ENCODE measurements around the gene SLC6A19.

DNA sequence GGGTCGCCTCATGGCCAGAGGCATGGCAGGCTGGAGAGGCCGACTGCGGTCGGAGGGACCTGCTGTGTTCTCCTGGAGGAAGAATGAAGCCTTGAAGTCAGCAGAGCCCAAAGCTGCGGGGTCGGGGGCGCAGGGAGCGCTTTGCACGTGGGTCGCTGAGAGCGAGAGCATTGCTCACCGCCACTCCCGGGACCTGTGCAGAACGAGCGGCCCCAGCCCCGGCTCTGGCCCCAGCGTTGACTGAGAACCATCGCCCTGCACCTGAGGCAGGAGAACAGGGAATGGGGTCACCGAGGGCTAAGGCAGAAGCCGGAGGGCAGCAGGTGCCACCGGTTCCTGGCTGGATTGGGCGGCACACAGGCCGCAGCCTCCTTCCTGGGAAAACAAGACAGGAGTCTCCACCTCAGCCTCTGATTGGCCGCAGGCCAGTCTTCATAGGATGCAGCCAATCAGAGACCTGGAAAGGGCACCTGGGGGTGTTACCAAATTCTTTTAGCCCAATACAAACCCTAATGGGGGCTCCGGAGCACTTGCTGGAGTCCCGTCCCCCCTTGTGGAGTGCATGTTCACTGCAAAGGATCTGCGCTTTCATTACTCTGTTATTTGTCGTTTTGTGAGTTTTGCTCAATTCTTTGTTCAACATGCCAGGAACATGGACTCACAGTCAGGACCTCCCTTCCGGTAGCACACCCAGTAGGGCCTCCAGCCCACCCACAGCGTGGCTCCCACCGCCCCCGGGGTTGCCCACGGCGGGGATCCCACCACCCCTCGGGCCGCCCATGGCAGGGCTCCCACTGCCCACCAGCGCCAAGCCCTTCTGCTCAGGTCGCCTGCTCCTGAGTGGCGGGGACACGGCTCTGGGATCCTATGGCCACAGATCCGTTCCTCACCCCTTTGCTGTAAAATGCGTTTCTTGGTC, 24.7 kb upstream of the SLC6A19 start:
- TF ChIP-seq, protein P1, sequence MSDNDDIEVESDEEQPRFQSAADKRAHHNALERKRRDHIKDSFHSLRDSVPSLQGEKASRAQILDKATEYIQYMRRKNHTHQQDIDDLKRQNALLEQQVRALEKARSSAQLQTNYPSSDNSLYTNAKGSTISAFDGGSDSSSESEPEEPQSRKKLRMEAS (CRISPR knock-in tag; IDR thresholded peaks at IDR 0.05): no peak
- TF ChIP-seq TEAD4 (CRISPR knock-in tag; IDR thresholded peaks at IDR 0.05) (no peak), SP1 (CRISPR knock-in tag; conservative IDR thresholded peaks at IDR 0.05) (no peak)
- TF ChIP-seq, protein P2, sequence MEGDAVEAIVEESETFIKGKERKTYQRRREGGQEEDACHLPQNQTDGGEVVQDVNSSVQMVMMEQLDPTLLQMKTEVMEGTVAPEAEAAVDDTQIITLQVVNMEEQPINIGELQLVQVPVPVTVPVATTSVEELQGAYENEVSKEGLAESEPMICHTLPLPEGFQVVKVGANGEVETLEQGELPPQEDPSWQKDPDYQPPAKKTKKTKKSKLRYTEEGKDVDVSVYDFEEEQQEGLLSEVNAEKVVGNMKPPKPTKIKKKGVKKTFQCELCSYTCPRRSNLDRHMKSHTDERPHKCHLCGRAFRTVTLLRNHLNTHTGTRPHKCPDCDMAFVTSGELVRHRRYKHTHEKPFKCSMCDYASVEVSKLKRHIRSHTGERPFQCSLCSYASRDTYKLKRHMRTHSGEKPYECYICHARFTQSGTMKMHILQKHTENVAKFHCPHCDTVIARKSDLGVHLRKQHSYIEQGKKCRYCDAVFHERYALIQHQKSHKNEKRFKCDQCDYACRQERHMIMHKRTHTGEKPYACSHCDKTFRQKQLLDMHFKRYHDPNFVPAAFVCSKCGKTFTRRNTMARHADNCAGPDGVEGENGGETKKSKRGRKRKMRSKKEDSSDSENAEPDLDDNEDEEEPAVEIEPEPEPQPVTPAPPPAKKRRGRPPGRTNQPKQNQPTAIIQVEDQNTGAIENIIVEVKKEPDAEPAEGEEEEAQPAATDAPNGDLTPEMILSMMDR (IDR thresholded peaks at IDR 0.05): no peak
